ENCODE data around the gene RNF123.
A peak's percentile ranks its signal among the peaks of the same experiment; 100 is the strongest.

Gene RNF123

DNA sequence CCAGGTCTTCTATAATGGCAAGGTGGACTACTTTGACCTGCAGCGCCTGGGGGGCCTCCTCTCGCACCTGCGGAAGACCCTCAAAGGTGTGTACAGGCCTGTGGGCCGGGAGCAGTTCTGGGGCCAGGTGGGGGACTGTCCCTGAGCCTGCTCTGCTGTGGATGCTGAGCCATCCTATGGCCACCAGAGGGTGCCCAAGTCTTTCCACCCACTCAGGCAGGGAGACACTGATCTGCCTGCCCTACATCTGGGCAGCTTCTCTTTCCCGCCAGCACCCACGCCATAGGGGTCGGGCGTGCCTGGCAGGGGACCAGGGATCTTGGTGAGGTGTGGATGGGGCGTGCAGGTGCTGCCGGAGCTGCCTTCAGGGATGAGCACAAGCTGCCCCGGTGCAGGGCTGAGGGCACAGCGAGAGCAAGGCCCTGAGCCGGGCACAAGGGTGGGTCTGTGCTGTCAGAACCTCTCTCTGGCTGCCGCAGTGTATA, 14.1 kb downstream of the RNF123 start:
- DNase-seq (ENCODE audit: low read depth) = peak; percentile 58

DNA sequence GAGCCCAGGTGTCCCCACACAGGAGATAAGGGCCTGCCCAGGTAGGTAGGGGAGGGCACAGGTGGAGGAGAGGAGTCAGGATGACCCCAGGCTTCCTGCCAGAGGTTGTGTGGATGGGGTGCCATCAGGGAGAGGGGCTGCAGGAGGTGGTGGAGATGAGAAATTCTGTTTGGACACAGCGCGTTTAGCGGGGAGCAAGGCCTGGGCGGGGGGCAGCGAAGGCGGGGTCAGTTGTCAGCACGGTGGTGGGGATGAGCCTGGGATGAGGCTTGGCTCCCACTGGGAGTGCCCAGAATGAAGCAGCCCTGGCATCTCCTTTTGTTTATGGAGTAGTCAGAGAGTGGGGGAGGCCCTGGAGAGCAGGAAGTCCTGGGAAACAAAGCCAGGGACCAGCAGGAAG, 14.6 kb downstream of the RNF123 start:
- DNase-seq (ENCODE audit: low read depth) = no peak

DNA sequence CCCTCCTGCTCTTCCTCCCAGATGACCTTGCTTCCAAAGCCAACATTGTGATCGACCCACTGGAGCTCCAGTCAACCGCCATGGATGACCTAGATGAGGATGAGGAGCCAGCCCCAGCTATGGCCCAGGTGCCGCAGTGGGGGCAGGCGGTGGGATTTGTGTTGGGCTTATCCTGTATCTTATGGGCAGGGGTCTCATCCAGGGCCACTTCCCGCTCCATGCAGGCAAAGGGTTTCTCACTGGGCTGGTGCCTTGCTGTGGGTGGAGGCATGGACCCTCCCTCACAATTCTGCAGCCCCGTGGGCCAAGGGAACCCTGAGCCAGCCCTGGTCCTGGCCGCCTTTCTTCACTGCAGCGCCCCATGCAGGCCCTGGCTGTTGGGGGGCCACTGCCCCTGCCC, 15.3 kb downstream of the RNF123 start:
- DNase-seq (ENCODE audit: low read depth) = no peak

DNA sequence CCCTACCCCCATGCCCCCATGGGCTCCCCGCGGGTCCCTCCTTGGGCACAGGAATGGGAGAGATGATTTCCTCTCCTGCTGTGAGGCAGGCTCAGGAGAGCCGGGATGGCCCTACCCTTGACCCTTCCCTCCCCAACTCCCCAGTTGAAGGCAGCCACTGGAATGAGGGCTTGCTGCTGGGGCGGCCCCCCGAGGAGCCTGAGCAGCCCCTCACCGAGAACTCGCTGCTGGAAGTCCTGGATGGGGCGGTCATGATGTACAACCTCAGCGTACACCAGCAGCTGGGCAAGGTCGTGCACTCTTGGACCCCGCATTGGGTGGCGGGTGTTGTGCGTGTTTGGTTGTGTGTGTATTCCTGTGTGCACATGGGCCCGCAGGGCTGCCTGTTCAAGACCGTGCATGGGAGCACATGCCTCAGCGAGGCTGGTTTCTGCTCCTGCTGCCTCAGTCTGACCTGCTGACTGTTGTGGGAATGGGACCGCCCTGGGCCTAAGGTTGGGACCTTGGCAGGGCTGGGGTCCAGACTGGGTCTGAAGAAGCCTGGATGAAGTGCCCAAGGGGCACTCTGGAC, 16.1 kb downstream of the RNF123 start:
- DNase-seq (ENCODE audit: low read depth) = no peak

DNA sequence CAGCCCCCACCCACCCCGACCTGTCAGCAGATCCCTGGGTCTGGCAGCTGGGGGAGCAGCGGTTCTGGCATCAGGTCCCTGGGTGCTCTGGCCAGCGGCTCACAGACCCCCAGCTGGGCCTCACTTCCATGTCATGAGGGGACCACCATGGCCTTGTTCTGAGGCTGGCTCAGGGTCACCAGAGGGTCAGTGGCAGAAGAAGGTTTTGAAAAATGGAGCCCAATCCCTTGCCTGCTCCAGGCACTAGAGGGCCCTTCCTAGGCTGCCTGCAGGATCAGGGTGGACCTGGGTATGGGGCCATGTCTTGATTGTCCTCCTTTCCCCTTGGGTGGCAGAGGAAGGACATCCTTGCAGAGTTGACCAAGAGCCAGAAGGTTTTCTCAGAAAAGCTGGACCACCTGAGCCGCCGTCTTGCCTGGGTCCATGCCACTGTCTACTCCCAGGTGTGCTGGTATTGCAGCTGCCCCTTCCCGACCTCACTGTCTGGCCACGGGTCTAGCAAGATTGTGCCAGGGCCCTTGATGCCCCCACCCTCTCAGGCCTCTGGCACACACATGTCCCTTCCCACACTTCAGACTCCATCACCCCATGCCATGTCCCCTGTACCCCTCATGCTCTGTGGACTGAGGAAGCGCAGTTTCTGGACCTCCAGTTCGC, 17.2 kb downstream of the RNF123 start:
- DNase-seq (ENCODE audit: low read depth) = no peak

DNA sequence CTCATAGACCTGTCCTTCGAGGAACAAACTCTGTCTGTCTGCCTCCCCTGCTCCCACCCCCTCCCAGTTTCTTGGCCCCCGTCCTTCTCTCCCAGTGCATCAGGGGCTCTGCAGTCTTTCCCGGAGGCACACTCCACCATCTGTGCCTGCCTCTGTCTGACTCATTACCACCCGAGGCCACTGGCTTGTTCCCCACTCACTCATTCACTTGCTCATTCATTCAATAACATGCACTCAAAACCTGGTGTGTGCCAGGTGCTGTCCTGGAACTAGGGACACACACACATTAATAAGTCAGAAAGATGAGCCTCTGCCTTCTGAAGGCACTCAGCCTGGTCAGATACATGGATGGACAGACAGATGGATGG, 17.7 kb downstream of the RNF123 start:
- no peak for DNase-seq (ENCODE audit: low read depth)

DNA sequence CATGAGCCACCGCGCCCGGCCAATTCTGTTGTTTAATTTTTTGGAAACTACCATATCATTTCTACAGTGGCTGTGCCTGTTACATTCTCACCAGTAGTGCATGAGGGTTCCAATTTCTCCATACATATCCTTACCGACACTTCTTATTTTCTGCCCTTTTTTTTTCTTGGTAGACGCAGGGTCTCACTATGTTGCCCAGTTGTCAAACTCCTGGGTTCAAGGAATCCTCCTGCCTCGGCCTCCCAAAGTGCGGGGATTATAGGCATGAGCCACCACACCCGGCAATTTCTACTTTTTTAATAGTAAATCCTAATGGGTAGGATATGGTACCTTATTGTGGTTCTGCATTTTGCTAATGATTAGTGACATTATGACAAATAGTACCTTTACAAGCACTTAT, 20.5 kb downstream of the RNF123 start:
- DNase-seq (ENCODE audit: low read depth) = no peak

DNA sequence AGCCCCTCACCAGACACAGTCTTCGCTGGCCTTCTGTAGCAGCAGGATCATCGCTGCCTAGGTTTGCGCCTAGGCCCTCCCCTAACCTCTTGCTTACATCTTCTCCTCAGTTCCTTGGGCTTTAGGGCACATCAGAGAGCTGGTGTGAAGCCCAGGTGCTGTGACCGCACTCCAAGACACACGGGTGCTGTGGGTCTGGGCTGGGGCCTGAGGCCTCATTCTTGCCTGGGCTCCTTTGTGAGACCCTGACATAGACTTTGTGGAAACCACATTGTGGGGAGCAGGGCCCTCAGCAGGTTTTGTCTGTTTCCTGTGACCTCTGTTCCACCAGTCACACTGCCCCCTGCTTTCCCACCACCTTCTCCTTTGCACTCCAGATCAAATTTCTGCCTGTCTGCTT, 22.1 kb downstream of the RNF123 start:
- DNase-seq (ENCODE audit: low read depth) = no peak

DNA sequence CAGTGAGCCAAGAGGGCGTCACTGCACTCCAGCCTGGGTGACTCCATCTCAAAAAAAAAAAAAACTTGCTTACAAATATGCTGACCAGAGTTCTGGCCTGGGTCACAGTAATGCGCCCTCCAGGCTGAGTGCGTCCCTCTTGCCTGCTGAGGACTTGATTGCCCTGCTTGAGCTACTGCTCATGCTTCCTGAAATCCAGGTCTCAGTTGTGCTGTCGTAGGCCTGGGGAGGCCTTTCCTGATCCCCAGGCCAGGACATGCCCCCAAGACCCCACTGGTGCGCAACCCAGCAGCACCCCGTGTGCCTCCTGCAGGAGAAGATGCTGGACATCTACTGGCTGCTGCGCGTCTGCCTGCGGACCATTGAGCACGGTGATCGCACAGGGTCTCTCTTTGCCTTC, 22.8 kb downstream of the RNF123 start:
- DNase-seq (ENCODE audit: low read depth) = no peak

DNA sequence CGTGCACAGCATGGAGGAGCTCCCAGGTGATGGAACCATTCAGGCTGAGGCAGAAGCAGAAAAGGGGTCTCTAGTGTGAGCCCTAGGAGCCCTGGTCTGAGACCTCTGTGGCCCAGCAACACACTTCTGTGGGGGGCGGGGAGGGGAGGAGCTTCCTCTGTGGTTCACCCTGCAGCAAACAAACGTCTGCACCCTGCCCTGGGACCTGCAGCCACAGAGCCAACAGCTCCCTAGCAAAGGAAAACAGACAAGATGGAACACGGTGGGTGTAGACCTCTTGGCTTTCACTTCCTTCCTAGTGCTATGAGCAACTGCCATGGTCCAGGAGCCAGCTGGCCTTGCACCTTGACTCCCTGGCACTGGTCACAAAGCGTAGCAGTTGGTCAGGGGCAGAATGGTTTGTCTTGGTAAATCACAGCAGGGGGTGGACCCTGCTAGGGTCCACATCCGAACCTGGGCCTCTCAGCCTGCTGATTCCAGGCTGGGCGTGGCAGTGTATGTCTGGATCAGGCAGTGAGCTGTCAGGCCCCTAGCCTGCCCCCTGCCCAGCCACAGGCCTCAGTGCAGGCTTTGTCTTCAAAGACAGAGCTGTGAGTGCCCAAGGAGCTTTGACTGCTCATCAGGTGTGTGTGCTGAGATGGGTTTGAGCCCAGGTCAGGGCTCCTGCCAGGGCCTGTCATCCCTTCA, 23.4 kb downstream of the RNF123 start:
- DNase-seq (ENCODE audit: low read depth) = no peak

DNA sequence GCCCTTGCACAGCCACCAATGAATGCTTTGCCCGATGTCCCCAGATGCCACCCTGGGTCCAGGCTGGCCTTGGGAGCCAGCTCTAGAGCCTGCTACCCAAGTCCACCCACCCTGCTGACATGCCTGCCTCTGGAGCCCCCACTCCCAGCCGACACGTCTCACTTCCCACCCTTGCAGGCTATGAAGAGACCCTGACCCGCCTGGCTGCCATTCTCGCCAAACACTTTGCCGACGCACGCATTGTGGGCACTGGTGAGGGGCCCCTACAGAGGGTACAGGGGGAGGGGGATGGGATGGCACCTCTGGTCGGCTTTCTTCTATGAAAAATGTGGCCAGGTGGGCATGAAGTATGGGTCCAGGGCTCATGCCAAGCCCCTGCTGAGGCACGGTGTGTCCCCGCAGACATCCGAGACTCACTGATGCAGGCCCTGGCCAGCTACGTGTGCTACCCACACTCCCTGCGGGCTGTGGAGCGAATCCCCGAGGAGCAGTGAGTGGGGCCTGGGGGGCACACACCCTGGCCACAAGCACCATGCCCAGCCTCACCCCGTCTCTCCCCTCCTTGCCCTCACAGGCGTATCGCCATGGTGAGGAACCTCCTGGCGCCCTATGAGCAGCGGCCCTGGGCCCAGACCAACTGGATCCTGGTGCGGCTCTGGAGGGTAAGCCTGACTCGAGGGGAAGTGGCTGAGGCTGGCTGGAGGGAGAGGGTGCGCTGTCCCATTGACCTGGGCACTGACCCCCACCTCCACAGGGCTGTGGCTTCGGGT, 24.2 kb downstream of the RNF123 start:
- no peak for DNase-seq (ENCODE audit: low read depth)

DNA sequence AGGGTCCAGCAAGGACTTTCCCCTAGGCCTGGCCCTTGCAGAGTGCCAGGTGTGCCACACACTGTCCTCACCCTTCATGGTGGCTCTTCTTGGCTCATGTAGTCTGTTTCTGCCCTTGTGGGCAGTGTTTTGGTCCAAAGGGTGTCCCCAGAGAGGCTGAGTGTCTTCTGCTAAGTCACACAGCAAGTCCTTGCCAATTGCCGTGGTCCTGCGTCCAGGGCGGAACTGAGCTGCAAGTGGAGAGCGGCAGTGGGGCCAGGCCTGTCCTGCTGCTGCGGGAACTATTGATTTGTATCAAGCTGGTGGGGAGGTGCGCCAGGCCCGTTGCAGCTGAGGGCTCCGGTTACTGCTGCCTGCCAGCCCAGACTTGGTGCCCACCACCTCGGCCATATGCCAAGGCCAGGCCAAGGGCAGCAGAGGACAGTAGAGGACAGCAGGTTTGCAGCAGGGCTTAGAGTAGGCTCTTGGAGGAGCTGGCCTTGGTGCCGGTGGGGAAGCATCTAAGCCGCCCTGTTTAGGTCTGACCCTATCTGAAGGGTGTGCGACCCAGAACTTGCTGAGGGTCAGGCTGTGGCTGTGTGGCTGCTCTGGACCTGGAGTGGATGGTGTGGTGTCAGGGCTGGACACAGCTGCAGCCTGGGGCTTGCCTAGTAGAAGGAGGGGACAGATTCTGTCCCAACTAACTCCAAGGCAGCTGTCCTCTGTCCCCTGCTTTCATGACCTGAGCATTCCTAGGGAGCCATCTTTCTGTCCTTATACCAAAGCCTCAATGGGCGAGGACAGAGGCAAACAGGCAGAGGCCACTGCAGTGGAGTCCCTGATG, 25.6 kb downstream of the RNF123 start:
- no peak for DNase-seq (ENCODE audit: low read depth)

DNA sequence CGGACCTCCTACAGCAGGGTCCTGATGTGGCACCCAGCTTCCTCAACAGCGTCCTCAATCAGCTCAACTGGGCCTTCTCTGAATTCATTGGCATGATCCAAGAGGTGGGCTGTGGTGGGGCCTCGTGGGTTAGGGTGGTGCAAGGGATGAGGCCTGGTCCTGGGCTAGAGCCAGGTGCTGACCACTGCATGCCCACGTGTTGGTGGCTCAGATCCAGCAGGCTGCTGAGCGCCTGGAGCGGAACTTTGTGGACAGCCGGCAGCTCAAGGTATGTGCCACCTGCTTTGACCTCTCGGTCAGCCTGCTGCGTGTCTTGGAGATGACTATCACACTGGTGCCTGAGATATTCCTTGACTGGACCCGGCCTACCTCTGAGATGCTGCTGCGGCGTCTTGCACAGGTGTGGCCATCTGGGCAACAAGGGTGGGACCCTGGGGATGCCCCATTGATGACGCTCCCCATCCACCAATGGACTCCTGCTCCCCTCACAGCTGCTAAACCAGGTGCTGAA, 26.3 kb downstream of the RNF123 start:
- DNase-seq (ENCODE audit: low read depth) = no peak

DNA sequence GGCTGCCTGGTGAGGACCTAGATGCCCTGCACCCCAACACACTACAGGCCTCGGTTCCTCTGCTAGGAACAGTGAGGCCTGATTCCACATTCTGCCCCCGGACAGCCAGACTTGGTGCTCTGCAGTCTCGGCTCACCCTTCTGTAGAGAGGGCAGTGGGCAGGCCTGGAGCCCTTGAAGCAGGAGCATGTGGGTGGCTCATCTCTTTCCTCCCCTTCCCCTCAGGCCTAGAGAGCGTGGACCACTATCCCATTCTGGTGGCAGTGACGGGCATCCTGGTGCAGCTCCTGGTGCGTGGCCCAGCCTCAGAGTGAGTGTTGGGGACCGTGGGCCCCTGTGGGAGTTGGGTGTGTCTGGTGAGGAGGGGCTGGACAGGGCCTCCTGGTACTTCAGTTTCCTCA, 26.8 kb downstream of the RNF123 start:
- DNase-seq (ENCODE audit: low read depth) = no peak

DNA sequence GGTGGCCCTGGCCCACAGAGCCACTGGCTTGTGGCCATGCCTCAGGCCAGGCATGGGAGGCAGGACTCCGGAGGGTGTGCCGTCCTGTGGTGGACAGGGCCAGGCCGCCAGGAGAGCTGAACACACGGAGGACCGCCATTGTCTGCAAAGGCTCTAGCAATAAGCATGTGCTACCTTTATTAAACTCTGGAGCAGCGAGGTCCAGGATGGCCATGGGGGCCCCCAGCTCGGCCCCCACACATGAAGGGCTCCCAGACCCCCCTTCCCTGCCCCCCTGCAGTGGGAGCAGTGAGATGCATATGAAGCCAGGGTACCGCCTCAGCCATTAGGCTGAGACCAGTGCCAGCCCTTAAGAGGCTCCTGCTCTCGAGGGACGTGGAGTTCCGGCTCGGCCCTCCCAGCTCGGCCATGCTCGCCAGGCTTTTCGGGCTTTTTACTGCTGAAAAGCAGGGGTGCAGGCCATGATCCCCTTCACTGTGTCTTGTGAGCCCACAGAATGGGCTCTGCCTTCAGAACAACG, 27.4 kb downstream of the RNF123 start:
- no peak for DNase-seq (ENCODE audit: low read depth)

DNA sequence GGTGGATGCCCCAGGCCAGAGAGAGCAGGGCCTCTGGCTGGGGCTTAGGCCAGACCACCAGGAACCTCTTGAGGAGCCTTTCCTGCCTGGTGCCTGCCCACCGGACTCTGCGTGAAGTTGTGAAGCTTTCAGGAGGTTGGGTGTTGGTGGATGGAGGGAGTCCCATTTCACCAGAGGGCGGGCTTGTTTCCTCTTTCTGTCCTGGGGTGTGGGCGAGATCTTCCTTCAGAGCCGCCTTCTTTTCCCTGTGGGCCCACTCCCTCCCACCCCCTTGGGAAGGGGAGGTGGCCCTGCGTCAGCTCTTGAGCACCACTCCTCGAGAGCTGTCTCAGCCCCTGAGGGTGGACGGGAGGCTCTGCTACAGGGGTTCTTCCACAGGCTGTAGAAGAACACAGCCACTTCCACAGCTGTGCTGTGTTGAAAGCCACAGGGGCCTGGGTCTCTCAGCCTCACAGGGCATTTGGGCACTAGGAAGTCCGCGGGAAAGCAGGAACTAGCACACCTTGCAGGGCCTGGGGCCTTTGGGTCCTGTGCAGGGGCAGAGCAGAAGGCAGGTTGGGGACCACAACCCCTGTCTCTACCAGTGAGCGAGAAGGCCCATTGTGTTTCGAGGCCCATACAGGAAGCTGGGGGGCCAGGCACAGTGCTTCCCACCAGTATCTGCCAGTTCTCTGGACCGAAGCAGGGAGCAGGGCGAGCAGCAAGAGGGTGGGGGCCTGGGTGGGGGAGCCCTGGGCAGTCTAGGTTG, 28.0 kb downstream of the RNF123 start:
- DNase-seq (ENCODE audit: low read depth) = no peak

DNA sequence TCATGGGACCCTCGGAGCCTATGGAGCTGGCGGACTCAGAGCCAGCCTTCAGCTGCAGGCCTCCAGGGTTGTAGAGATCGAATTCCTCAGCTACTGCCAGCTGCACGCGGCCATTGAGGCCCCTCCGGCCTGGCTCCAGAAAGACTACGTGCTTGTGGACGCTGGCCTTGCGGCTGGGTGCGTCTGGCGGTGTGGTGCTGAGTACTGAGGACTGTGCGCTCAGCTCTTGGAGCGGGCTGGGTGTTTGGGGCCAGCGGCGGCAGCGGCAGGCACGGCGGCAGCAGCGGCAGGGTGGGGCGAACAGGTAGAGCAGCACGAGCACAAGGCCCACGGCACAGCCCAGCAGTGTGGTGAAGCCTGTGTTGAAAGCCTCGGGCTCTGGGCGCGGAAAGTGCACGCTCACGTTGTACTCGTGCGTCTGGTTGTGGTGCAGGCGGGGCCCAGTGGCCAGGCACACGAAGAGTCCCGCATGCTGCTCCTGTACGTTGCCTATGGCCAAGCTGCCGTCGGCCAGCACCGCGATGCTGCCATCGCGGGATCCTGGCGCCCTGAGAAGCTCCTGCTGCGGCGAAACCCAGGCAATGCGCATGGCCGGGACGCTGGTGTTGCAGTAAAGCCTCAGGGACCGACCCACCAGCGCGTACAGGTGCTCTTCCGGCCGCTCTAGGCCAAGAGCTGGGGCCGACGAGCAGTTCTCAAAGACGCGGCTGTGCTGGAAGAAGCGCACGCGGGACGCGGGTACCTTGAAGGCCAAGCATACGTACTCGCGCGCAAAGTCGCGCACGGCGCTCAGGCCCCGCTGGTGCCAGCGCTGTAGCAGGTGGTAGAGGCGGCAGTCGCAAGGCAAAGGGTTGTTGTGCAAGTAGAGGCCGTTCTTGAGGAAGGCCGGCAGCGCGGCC, 28.9 kb downstream of the RNF123 start:
- DNase-seq (ENCODE audit: low read depth) = no peak

DNA sequence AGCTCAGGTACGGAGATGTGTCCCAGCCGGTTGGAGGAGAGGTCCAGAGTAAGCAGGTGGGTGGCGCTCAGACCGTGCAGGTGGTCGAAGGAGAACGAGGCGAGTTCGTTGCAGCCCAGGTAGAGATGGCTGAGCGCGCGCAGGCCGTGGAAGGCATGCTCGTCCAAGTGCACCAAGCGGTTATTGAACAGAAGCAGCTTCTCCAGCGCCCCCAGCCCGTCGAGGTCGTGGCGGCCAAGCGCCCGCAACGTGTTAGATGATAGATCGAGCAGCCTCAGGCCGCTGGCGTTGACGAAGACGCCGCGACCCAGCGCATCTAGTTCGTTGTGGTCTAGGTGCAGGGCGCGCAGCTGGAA, 29.5 kb downstream of the RNF123 start:
- DNase-seq (ENCODE audit: low read depth) = no peak

DNA sequence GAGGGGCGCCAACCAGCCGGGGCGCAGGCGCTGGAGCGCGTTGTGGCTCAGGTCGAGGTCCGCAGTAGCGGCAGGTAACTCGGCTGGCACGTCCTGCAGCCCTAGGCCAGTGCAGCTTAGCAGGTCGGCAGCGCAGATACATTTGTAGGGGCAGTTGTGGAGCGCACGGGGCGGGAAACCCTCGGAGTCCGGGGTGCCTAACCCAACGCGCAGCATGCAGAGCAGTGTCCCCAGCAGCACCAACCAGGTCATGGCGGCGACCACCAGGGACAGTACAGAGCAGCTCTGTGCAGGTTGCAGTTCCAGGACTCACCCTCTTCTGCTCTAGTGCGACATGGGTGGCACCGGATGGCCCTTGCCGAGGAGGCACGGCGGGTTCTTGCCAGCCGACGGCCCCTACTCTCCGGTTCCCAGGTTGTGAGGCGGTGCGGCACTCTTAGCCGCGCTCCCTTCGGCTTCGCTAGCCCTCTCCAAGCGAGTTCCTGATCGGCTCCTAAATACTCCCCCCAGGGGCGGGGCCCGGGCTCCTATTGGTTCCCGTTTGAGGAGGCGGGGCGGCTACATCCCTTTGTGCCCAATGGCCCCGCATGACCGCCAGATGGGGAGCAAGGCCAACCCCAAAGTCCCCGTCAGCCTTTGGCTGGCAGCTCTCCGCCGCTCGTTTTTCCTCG, 30.0 kb downstream of the RNF123 start, which contains the start of gene AMIGO3:
Gene AMIGO3 (minus strand): TSS at position 471 of the 671 bp plus-strand sequence. CDS start 219 bp downstream, at position 252.
- peak; percentile 85 for DNase-seq (ENCODE audit: low read depth)
